ENCODE measurements around the gene MPPED2. TPM values are rescaled to one million over a fixed set of nuclear protein-coding genes. Genes with fewer than 3 reads are reported as not detected.

Gene MPPED2
- total RNA-seq, 3 donors from 2014 or later (not counting 1 experiment from before 2014, with no cell fraction given), result 0.99 to 4.2 (median 2.5) TPM

- no peak for TF ChIP-seq CTCF (IDR thresholded peaks at IDR 0.05)
- Histone ChIP-seq H3K9me3 (ENCODE audit: control insufficient read depth, insufficient read depth, low read length) (no peaks in the 10 kb centered on the region), H3K27me3 (ENCODE audit: control insufficient read depth, insufficient read depth, low read length) (no peaks in the 10 kb centered on the region), H3K36me3 (ENCODE audit: control insufficient read depth, insufficient read depth, low read length) (no peaks in the 10 kb centered on the region), H3K4me1 (ENCODE audit: control insufficient read depth, insufficient read depth, low read length) (no peaks in the 10 kb centered on the region), H3K4me3 (ENCODE audit: low read length) (no peak overlapping the region), H3K27ac (ENCODE audit: low read length) (no peak overlapping the region)
- H3K27me3 Mint-ChIP-seq (ENCODE audit: low read depth in 2 of 2), result peaks cover 0 to 26% of the 10 kb centered on the region in 2 donors
- intact Hi-C loops (cut with micrococcal nuclease), result no loop called here
- ATAC-seq (no peak), DNase-seq (no peak)
- H3K27ac Mint-ChIP-seq, result no peak overlapping the region
- WGBS (ENCODE audit: insufficient coverage), result 85% methylated on average over 1 of the region's 1 CpG
- H3K4me1 Mint-ChIP-seq, result no peaks in the 10 kb centered on the region
- H3K9me3 Mint-ChIP-seq, result peaks cover 0 to 6% of the 10 kb centered on the region in 2 donors
- no peak overlapping the region for H3K4me3 Mint-ChIP-seq
- no peaks in the 10 kb centered on the region for H3K36me3 Mint-ChIP-seq
Measured at GRCh38 chr11:30619767-30620166, 33.6 kb upstream of the MPPED2 start.

- H3K9me3 Mint-ChIP-seq, result peaks cover 0 to 4% of the 10 kb centered on the region in 2 donors
- DNase-seq (no peak), ATAC-seq (no peak)
- H3K27ac Mint-ChIP-seq, result no peak overlapping the region
- H3K4me3 ChIP-seq (ENCODE audit: low read length), result no peak overlapping the region
- intact Hi-C loops (cut with micrococcal nuclease), result no loop called here
- H3K36me3 Mint-ChIP-seq, result no peaks in the 10 kb centered on the region
- no peak overlapping the region for H3K27ac ChIP-seq (ENCODE audit: low read length)
- H3K9me3 ChIP-seq (ENCODE audit: control insufficient read depth, insufficient read depth, low read length), result no peaks in the 10 kb centered on the region
- H3K27me3 ChIP-seq (ENCODE audit: control insufficient read depth, insufficient read depth, low read length), result no peaks in the 10 kb centered on the region
- TF ChIP-seq CTCF (IDR thresholded peaks at IDR 0.05), result no peak
- H3K36me3 ChIP-seq (ENCODE audit: control insufficient read depth, insufficient read depth, low read length), result no peaks in the 10 kb centered on the region
- peaks cover 4 to 26% of the 10 kb centered on the region in 2 donors for H3K27me3 Mint-ChIP-seq (ENCODE audit: low read depth in 2 of 2)
- H3K4me1 ChIP-seq (ENCODE audit: control insufficient read depth, insufficient read depth, low read length), result no peaks in the 10 kb centered on the region
- H3K4me1 Mint-ChIP-seq, result no peaks in the 10 kb centered on the region
- H3K4me3 Mint-ChIP-seq, result no peak overlapping the region
Measured at GRCh38 chr11:30617762-30618161, 31.6 kb upstream of the MPPED2 start.

DNA sequence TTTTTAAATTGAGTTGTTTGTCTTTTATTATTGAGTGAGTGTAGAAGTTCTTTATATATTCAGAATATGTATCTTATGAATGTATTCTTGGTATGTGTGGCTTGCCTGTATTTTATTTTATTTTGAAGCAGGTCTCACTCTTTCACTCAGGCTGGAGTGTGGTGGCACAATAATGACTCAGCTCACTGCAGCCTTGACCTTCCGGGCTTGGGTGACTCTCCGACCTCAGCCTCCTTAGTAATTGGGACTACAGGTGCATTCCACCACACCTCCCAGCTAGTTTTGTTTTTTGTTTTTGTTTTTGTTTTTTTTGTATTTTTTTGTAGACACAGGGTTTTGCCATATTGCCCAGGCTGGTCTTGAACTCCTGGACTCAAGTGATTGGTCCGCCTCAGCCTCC lies 24.5 kb upstream of the MPPED2 start:
- no peak for TF ChIP-seq CTCF (IDR thresholded peaks at IDR 0.05)
- ATAC-seq (no peak), DNase-seq (no peak)
- H3K4me1 Mint-ChIP-seq, result no peaks in the 10 kb centered on the region
- no peak overlapping the region for H3K4me3 Mint-ChIP-seq
- Histone ChIP-seq H3K4me3 (ENCODE audit: low read length) (no peak overlapping the region), H3K4me1 (ENCODE audit: control insufficient read depth, insufficient read depth, low read length) (no peaks in the 10 kb centered on the region), H3K27ac (ENCODE audit: low read length) (no peak overlapping the region), H3K9me3 (ENCODE audit: control insufficient read depth, insufficient read depth, low read length) (no peaks in the 10 kb centered on the region), H3K36me3 (ENCODE audit: control insufficient read depth, insufficient read depth, low read length) (no peaks in the 10 kb centered on the region), H3K27me3 (ENCODE audit: control insufficient read depth, insufficient read depth, low read length) (no peaks in the 10 kb centered on the region)
- no peak overlapping the region for H3K27ac Mint-ChIP-seq
- H3K36me3 Mint-ChIP-seq, result no peaks in the 10 kb centered on the region
- H3K9me3 Mint-ChIP-seq, result no peaks in the 10 kb centered on the region
- H3K27me3 Mint-ChIP-seq (ENCODE audit: low read depth in 2 of 2), result peaks cover 4 to 6% of the 10 kb centered on the region in 2 donors
- 82% methylated on average over 1 of the region's 3 CpGs for WGBS (ENCODE audit: insufficient coverage)
- intact Hi-C loops (cut with micrococcal nuclease), result no loop called here

DNA sequence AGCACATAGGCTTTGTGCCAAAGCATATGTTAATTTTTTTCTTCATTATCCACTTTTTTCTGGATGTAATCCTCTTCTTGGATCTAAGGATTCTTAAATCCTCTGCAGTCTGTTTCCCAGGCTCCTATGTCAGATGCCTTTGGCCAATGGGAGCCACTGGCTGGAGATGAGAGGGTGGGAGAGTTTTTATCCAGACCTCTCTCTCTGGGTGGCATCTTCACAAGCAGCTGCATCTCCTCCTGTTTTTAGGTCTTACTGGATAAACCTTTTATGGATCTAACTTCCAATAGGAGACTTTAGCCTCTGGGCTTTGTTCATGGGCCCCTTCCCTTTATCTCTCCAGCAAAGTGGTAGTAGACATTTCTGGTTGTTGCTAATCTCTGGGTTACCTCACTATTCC lies 22.4 kb upstream of the MPPED2 start:
- no peak overlapping the region for H3K27ac ChIP-seq (ENCODE audit: low read length)
- H3K4me1 Mint-ChIP-seq, result no peaks in the 10 kb centered on the region
- H3K4me3 ChIP-seq (ENCODE audit: low read length), result no peak overlapping the region
- DNase-seq, result no peak
- no peak for TF ChIP-seq CTCF (IDR thresholded peaks at IDR 0.05)
- H3K9me3 Mint-ChIP-seq, result no peaks in the 10 kb centered on the region
- H3K27me3 Mint-ChIP-seq (ENCODE audit: low read depth in 2 of 2), result peaks cover 2% of the 10 kb centered on the region in 2 donors
- no peak for ATAC-seq
- H3K4me1 ChIP-seq (ENCODE audit: control insufficient read depth, insufficient read depth, low read length), result no peaks in the 10 kb centered on the region
- peaks cover 2% of the 10 kb centered on the region for H3K27me3 ChIP-seq (ENCODE audit: control insufficient read depth, insufficient read depth, low read length)
- no peaks in the 10 kb centered on the region for H3K36me3 ChIP-seq (ENCODE audit: control insufficient read depth, insufficient read depth, low read length)
- no peak overlapping the region for H3K27ac Mint-ChIP-seq
- intact Hi-C loops (cut with micrococcal nuclease), result no loop called here
- H3K36me3 Mint-ChIP-seq, result no peaks in the 10 kb centered on the region
- no peak overlapping the region for H3K4me3 Mint-ChIP-seq
- H3K9me3 ChIP-seq (ENCODE audit: control insufficient read depth, insufficient read depth, low read length), result no peaks in the 10 kb centered on the region

Measured in natural killer cell (primary cell).